ENCODE data around the gene CCDC57. TPM values are rescaled to one million over a fixed set of nuclear protein-coding genes. Genes with fewer than 3 reads are reported as not detected.

CCDC57 gene
- total and polyA plus RNA-seq, 2 experiments from 2014 or later, result 46.2 to 53.5 TPM

GRCh38 chr17:82240506-82241182 lies 28.0 kb upstream of the CCDC57 start:
- peaks cover 46% of the 10 kb centered on the region for H3K36me3 ChIP-seq
- no peaks in the 10 kb centered on the region for H3K9me3 ChIP-seq (ENCODE audit: low read depth)
- H3K27me3 ChIP-seq, result no peaks in the 10 kb centered on the region
- H3K4me1 ChIP-seq (ENCODE audit: low read depth), result peaks cover 60% of the 10 kb centered on the region
- TF ChIP-seq CTCF (IDR thresholded peaks at IDR 0.05; ENCODE audit: low read depth, low read length), result no peak
- no peak overlapping the region for H3K4me3 ChIP-seq
- no peak for DNase-seq (ENCODE audit: low read depth in 1 of 2, low spot score in 1 of 2)
- H3K27ac ChIP-seq, result peak overlapping the region; percentile 85

GRCh38 chr17:82239926-82240505 lies 27.4 kb upstream of the CCDC57 start:
- TF ChIP-seq CTCF (IDR thresholded peaks at IDR 0.05; ENCODE audit: low read depth, low read length), result no peak
- no peak overlapping the region for H3K4me3 ChIP-seq
- H3K27me3 ChIP-seq, result no peaks in the 10 kb centered on the region
- H3K36me3 ChIP-seq, result peaks cover 39% of the 10 kb centered on the region
- H3K4me1 ChIP-seq (ENCODE audit: low read depth), result peaks cover 65% of the 10 kb centered on the region
- H3K9me3 ChIP-seq (ENCODE audit: low read depth), result no peaks in the 10 kb centered on the region
- H3K27ac ChIP-seq, result peak overlapping the region; percentile 85
- DNase-seq (ENCODE audit: low read depth in 1 of 2, low spot score in 1 of 2), result no peak

- Histone ChIP-seq H3K4me1 (ENCODE audit: low read depth) (peaks cover 65% of the 10 kb centered on the region), H3K4me3 (no peak overlapping the region), H3K36me3 (peaks cover 34% of the 10 kb centered on the region), H3K9me3 (ENCODE audit: low read depth) (no peaks in the 10 kb centered on the region), H3K27me3 (no peaks in the 10 kb centered on the region), H3K27ac (peak overlapping the region; percentile 85)
- no peak for DNase-seq (ENCODE audit: low read depth in 1 of 2, low spot score in 1 of 2)
- TF ChIP-seq CTCF (IDR thresholded peaks at IDR 0.05; ENCODE audit: low read depth, low read length), result no peak
These were observed 26.8 kb upstream of the CCDC57 start for GRCh38 chr17:82239401-82239925.

- H3K27me3 ChIP-seq, result no peaks in the 10 kb centered on the region
- H3K36me3 ChIP-seq, result peaks cover 26% of the 10 kb centered on the region
- H3K27ac ChIP-seq, result peak overlapping the region; percentile 85
- peaks cover 65% of the 10 kb centered on the region for H3K4me1 ChIP-seq (ENCODE audit: low read depth)
- peak in 1 of 2 donors; percentile 84 for DNase-seq (ENCODE audit: low read depth in 1 of 2, low spot score in 1 of 2)
- no peak for TF ChIP-seq CTCF (IDR thresholded peaks at IDR 0.05; ENCODE audit: low read depth, low read length)
- no peaks in the 10 kb centered on the region for H3K9me3 ChIP-seq (ENCODE audit: low read depth)
- no peak overlapping the region for H3K4me3 ChIP-seq
These were observed 26.0 kb upstream of the CCDC57 start for GRCh38 chr17:82238472-82239201.

GRCh38 chr17:82237746-82238471 lies 25.3 kb upstream of the CCDC57 start:
- Histone ChIP-seq H3K36me3 (peaks cover 25% of the 10 kb centered on the region), H3K27me3 (no peaks in the 10 kb centered on the region), H3K4me1 (ENCODE audit: low read depth) (peaks cover 66% of the 10 kb centered on the region), H3K9me3 (ENCODE audit: low read depth) (no peaks in the 10 kb centered on the region), H3K4me3 (no peak overlapping the region), H3K27ac (peak overlapping the region; percentile 85)
- no peak for TF ChIP-seq CTCF (IDR thresholded peaks at IDR 0.05; ENCODE audit: low read depth, low read length)
- no peak for DNase-seq (ENCODE audit: low read depth in 1 of 2, low spot score in 1 of 2)
